GM10266 (cell line): ENCODE results near the gene NT5M.
"Not testable (repeated sequence)": the region's sequence is repeated elsewhere in the genome, so short reads cannot be mapped to it uniquely, and the experiment has no call there.

ENCODE experiments used
- DNase-seq: peaks from one replicate; pipeline ENCODE4 v3.0.0; 2012; ENCODE audit errors: extremely low spot score
- TF ChIP-seq, protein P1 (sequence below): IDR thresholded peaks from 2 replicates; pipeline ENCODE4 v1.5.1; 2012; ENCODE audit warnings: mild to moderate bottlenecking, low read depth; ENCODE audit not compliant: control insufficient read depth, insufficient read depth; ENCODE audit errors: missing control alignments

NT5M gene

GRCh38 chr17:17264430-17264829, 38.7 kb upstream of the NT5M start:
- TF ChIP-seq, protein P1, sequence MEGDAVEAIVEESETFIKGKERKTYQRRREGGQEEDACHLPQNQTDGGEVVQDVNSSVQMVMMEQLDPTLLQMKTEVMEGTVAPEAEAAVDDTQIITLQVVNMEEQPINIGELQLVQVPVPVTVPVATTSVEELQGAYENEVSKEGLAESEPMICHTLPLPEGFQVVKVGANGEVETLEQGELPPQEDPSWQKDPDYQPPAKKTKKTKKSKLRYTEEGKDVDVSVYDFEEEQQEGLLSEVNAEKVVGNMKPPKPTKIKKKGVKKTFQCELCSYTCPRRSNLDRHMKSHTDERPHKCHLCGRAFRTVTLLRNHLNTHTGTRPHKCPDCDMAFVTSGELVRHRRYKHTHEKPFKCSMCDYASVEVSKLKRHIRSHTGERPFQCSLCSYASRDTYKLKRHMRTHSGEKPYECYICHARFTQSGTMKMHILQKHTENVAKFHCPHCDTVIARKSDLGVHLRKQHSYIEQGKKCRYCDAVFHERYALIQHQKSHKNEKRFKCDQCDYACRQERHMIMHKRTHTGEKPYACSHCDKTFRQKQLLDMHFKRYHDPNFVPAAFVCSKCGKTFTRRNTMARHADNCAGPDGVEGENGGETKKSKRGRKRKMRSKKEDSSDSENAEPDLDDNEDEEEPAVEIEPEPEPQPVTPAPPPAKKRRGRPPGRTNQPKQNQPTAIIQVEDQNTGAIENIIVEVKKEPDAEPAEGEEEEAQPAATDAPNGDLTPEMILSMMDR: no peak
- no peak for DNase-seq

GRCh38 chr17:17269926-17270773, 33.0 kb upstream of the NT5M start:
- TF ChIP-seq, protein P1: peak; percentile 23
- DNase-seq: no peak

GRCh38 chr17:17275971-17276370, 27.2 kb upstream of the NT5M start:
- TF ChIP-seq, protein P1: no peak
- DNase-seq: no peak

DNA sequence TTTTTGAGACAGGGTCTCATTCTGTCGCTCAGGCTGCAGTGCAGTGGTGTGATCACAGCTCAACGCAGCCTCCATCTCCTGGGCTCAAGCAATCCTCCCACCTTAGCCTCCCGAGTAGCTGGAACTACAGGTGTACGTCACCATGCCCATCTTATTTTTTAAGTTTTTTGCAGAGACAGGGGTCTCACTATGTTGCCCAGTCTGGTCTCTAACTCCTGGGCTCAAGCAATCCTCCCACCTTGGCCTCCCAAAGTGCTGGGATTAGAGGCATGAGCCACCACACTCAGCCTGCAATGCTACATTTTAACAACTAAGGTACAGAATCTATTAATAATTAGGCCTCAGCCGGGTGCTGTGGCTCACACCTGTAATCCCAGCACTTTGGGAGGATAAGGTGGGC, 25.7 kb upstream of the NT5M start:
- DNase-seq: not testable (repeated sequence)

- TF ChIP-seq, protein P1: no peak
- DNase-seq: no peak
Measured at GRCh38 chr17:17279316-17279715, 23.9 kb upstream of the NT5M start.

GRCh38 chr17:17280613-17281549, 22.3 kb upstream of the NT5M start, which contains the start of gene COPS3:
COPS3 (minus strand) TSS chr17:17281246; CDS start chr17:17281186, 60 bp downstream.
- TF ChIP-seq, protein P1: no peak
- peak; percentile 96 for DNase-seq

- TF ChIP-seq, protein P1: no peak
- no peak for DNase-seq
Measured at GRCh38 chr17:17285951-17286350, 17.2 kb upstream of the NT5M start.
